Thoracic aorta (tissue), 2 donors: ENCODE measurements around the gene GMEB2. TPM values are rescaled to one million over a fixed set of nuclear protein-coding genes. Genes with fewer than 3 reads are reported as not detected.

ENCODE experiments used
- ATAC-seq: fragments of 150-250 bp; one replicate; pipeline ENCODE4 v1.8.0; 2017; ENCODE audit warnings: low read depth; ENCODE audit not compliant: insufficient number of reproducible peaks, low FRiP score
- DNase-seq: peaks from one replicate; pipeline ENCODE4 v3.0.0-alpha.2; 2020; ENCODE audit warnings: low spot score
- H3K27ac ChIP-seq, 2 donors: fragments of 200-600 bp; sonication (generic); 1 replicate in 1 of 2; 2 replicates in 1 of 2; pipeline ENCODE4 v1.5.1; 2016; ENCODE audit warnings: mild to moderate bottlenecking in 2 of 2, moderate library complexity in 2 of 2
- H3K27me3 ChIP-seq: fragments of 200-600 bp; sonication (generic); replicated peaks from 2 replicates; pipeline ENCODE4 v1.6.0; 2016; ENCODE audit warnings: mild to moderate bottlenecking; ENCODE audit not compliant: insufficient read depth
- H3K36me3 ChIP-seq: fragments of 200-600 bp; sonication (generic); one replicate; pipeline ENCODE4 v1.5.1; 2016
- H3K4me1 ChIP-seq, 2 donors: fragments of 200-600 bp; sonication (generic); 1 replicate in 1 of 2; 2 replicates in 1 of 2; pipeline versions ENCODE4 v1.5.1 to v1.6.0; 2016; ENCODE audit warnings: low read depth in 2 of 2, mild to moderate bottlenecking in 1 of 2; ENCODE audit not compliant: control insufficient read depth in 1 of 2
- H3K4me3 ChIP-seq: fragments of 200-600 bp; sonication (generic); 2 replicates; pipeline ENCODE4 v1.5.1; 2016; ENCODE audit warnings: mild to moderate bottlenecking
- H3K9me3 ChIP-seq: fragments of 200-600 bp; sonication (generic); 2 replicates; pipeline ENCODE4 v1.5.1; 2016
- CTCF ChIP-seq: fragments of 200-600 bp; sonication (generic); IDR thresholded peaks from one replicate; pipeline ENCODE4 v1.5.1; 2019; ENCODE audit warnings: antibody characterized with exemption
- total RNA-seq, 2 donors: library from RNA; depleted of rRNA; stranded (reverse); fragments of >200 nt; gene quantifications; one replicate each; pipeline versions ENCODE4 v1.1.0 to v1.2.3, GENCODE V29; 2016

Gene GMEB2
- total RNA-seq, 2 donors from 2014 or later = 10.0 to 14.7 TPM

GRCh38 chr20:63628246-63628975 lies 1.5 kb upstream of the GMEB2 start:
- no peak for DNase-seq
- no peak for ATAC-seq
- no peaks in the 10 kb centered on the region for H3K27me3 ChIP-seq

DNA sequence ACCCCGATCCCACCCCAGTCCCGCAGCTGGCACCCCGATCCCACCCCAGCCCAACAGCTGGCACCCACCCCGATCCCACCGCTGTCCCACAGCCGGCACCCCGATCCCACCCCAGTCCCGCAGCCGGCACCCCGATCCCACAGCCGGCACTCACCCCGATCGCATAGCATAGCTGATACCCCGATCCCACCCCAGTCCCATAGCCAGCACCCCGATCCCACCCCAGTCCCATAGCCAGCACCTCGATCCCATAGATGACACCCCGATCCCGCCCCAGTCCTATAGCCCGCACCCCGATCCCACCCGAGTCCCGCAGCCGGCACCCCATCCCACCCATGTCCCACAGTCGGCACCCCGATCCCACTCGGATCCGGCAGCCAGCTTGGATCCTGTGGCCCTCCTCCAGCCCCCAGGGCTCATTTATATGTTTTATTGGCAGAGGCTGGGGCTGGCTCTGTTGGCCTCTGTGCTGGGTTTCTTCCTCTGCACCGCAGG lies 897 bp upstream of the GMEB2 start:
- TF ChIP-seq CTCF = no peak
- peak overlapping the region in 1 of 2 donors; percentile 95 for H3K27ac ChIP-seq
- H3K4me1 ChIP-seq = peaks cover 5 to 18% of the 10 kb centered on the region in 2 donors
- no peak for ATAC-seq
- H3K27me3 ChIP-seq = no peaks in the 10 kb centered on the region
- no peaks in the 10 kb centered on the region for H3K9me3 ChIP-seq
- DNase-seq = no peak
- H3K4me3 ChIP-seq = peak overlapping the region; percentile 99
- H3K36me3 ChIP-seq = no peaks in the 10 kb centered on the region

More at GRCh38 chr20:63628246-63628975, 1.5 kb upstream of the GMEB2 start:
- H3K9me3 ChIP-seq = no peaks in the 10 kb centered on the region
- peaks cover 5 to 18% of the 10 kb centered on the region in 2 donors for H3K4me1 ChIP-seq
- H3K4me3 ChIP-seq = peak overlapping the region; percentile 99
- peak overlapping the region in 1 of 2 donors; percentile 29 for H3K27ac ChIP-seq
- TF ChIP-seq CTCF = no peak
- no peaks in the 10 kb centered on the region for H3K36me3 ChIP-seq

- DNase-seq (peak; percentile 74), ATAC-seq (peak; percentile 87)
- H3K27me3 ChIP-seq = no peaks in the 10 kb centered on the region
- H3K9me3 ChIP-seq = no peaks in the 10 kb centered on the region
- H3K4me3 ChIP-seq = peak overlapping the region; percentile 99
- peaks cover 5 to 18% of the 10 kb centered on the region in 2 donors for H3K4me1 ChIP-seq
- no peaks in the 10 kb centered on the region for H3K36me3 ChIP-seq
- no peak for TF ChIP-seq CTCF
- H3K27ac ChIP-seq = peak overlapping the region; percentile 62 to 95
Measured at GRCh38 chr20:63627129-63627750, 339 bp upstream of the GMEB2 start.

GRCh38 chr20:63625771-63626423 lies 1.0 kb downstream of the GMEB2 start:
- DNase-seq = no peak
- Histone ChIP-seq H3K36me3 (no peaks in the 10 kb centered on the region), H3K27ac (peak overlapping the region; percentile 90 to 95), H3K27me3 (no peaks in the 10 kb centered on the region), H3K9me3 (no peaks in the 10 kb centered on the region), H3K4me3 (peak overlapping the region; percentile 99), H3K4me1 (peaks cover 5 to 18% of the 10 kb centered on the region in 2 donors)
- ATAC-seq = no peak
- no peak for TF ChIP-seq CTCF

- H3K27me3 ChIP-seq = no peaks in the 10 kb centered on the region
- no peak overlapping the region for H3K27ac ChIP-seq
- H3K4me3 ChIP-seq = no peak overlapping the region
- DNase-seq = no peak
- TF ChIP-seq CTCF = no peak
- no peaks in the 10 kb centered on the region for H3K36me3 ChIP-seq
- ATAC-seq = no peak
- H3K9me3 ChIP-seq = no peaks in the 10 kb centered on the region
- H3K4me1 ChIP-seq = peaks cover 5 to 18% of the 10 kb centered on the region in 2 donors
Measured at GRCh38 chr20:63624486-63624885, 2.4 kb downstream of the GMEB2 start.
